H1 (cell line): Measurements from ENCODE around the gene PSD. TPM values are rescaled to one million over a fixed set of nuclear protein-coding genes. Genes with fewer than 3 reads are reported as not detected.

Experiments
- BACH1 ChIP-seq: IDR thresholded peaks from 2 replicates; pipeline ENCODE4 v1.6.1; 2012; ENCODE audit warnings: low read length, improper control_type of control experiment
- CTBP2 ChIP-seq: IDR thresholded peaks from 2 replicates; pipeline ENCODE4 v1.7.0; 2011; ENCODE audit warnings: borderline replicate concordance, mild to moderate bottlenecking, moderate library complexity, mixed read lengths, low read length; ENCODE audit not compliant: insufficient read depth, insufficient read length
- JUND ChIP-seq: IDR thresholded peaks from 2 replicates; pipeline ENCODE4 v1.6.1; 2011; ENCODE audit warnings: mild to moderate bottlenecking, improper control_type of control experiment, low read length
- TAF7 ChIP-seq: optimal IDR thresholded peaks from 2 replicates; pipeline ENCODE3; 2011; ENCODE audit warnings: low read depth, mild to moderate bottlenecking, inconsistent platforms, low read length, moderate library complexity, borderline replicate concordance
- polyA plus RNA-seq, 7 experiments: library from polyadenylated mRNA; depleted of rRNA in 3 of 7; stranded (reverse) in 5 of 7; unstranded in 2 of 7; fragments of >200 nt in 5 of 7; fragments of 200-250 nt in 2 of 7; gene quantifications; 1 replicate in 5 of 7; 2 replicates in 1 of 7; 4 replicates in 1 of 7; pipeline versions ENCODE4 v1.2.1 to v1.2.3, GENCODE V29; 2011 to 2013; ENCODE audit warnings: missing spikeins in 2 of 7, mixed read lengths in 2 of 7
- total RNA-seq: library from RNA; stranded (reverse); fragmentation: NEBNext Ultra II Directional; extraction: Animal tissue kit (Norgen Biotek cat#: 25700); gene quantifications from 2 replicates; pipeline ENCODE4 v1.2.1, GENCODE V29; 2021

Gene PSD
- total and polyA plus RNA-seq, 2 of the 8 experiments (the other 6 are each of a cell fraction or from before 2014, with no cell fraction given) = 5.4 to 6.0 TPM

DNA sequence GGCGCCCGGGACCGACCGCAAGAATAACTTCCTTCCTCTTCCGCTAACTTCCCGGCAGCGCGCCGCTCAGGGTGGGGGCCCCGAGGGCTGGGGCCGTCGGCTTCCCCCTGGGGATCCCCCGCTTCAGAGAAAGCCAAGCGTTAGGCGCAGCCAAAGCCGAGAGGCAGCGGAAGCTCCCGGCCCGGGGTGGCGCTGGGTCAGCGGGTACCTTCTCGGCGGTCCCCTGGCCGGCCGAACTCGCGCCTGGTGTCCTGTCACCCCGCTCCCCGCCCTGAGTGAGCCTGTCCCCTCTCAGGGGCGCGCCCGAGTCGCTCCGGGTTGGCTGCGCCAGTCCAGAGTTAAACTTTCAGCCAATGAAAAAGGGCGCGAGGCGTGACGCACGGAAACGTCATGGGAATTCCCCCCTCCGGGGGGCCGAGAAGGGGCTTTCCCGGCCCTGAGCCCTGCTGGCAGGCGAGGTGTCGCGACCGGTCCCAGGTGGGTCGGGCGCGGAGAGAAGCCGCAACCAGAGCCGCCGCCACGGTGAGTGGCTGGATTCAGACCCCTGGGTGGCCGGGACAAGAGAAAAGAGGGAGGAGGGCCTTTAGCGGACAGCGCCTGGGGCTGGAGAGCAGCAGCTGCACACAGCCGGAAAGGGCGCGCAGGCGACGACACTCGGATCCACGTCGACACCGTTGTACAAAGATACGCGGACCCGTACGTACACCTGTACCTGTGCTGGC, 24.3 kb downstream of the PSD start (continued):
- TF ChIP-seq JUND (no peak), TAF7 (no peak), BACH1 (peak; percentile 8; the same call in 1 of the 2 replicates), CTBP2 (peak; percentile 23)
